Naive B cell (primary cell): ENCODE results near the gene RAP1GAP. TPM values are rescaled to one million over a fixed set of nuclear protein-coding genes. Genes with fewer than 3 reads are reported as not detected.
A peak's percentile ranks its signal among the peaks of the same experiment; 100 is the strongest.

Source experiments
- ATAC-seq, 2 donors: fragments of 150-1000 bp; cut with Tn5 transposase; 2 replicates each; pipeline ENCODE4 v1.10.0; 2021; ENCODE audit warnings: low read depth in 2 of 2, mild to moderate bottlenecking in 2 of 2, moderate library complexity in 2 of 2
- DNase-seq: peaks from one replicate; pipeline ENCODE4 v3.0.0; 2022
- H3K27ac Mint-ChIP-seq, 6 donors: one replicate each; pipeline ENCODE4 v1.8.0; 2020 to 2022; ENCODE audit warnings: mild to moderate bottlenecking in 6 of 6, mixed read lengths in 6 of 6, moderate library complexity in 5 of 6, inconsistent platforms in 2 of 6
- H3K27me3 Mint-ChIP-seq, 3 donors: one replicate each; pipeline ENCODE4 v1.8.0; 2021 to 2022; ENCODE audit warnings: mixed read lengths in 3 of 3, mild to moderate bottlenecking in 1 of 3
- H3K36me3 Mint-ChIP-seq, 2 donors: one replicate each; pipeline ENCODE4 v1.8.0; 2020 to 2022; ENCODE audit warnings: mixed read lengths in 2 of 2, inconsistent platforms in 1 of 2, mild to moderate bottlenecking in 1 of 2
- H3K4me1 Mint-ChIP-seq, 3 donors: one replicate each; pipeline ENCODE4 v1.8.0; 2020 to 2022; ENCODE audit warnings: mixed read lengths in 3 of 3, inconsistent platforms in 1 of 3, mild to moderate bottlenecking in 1 of 3, moderate library complexity in 1 of 3
- H3K4me3 Mint-ChIP-seq, 8 donors: one replicate each; pipeline ENCODE4 v1.8.0; 2020 to 2022; ENCODE audit warnings: mild to moderate bottlenecking in 8 of 8, mixed read lengths in 8 of 8, moderate library complexity in 8 of 8, inconsistent platforms in 2 of 8
- H3K9me3 Mint-ChIP-seq, 7 donors: one replicate each; pipeline ENCODE4 v1.8.0; 2020 to 2022; ENCODE audit warnings: mixed read lengths in 7 of 7, mild to moderate bottlenecking in 5 of 7, inconsistent platforms in 2 of 7, moderate library complexity in 1 of 7
- polyA plus RNA-seq, 6 donors: library from polyadenylated mRNA; unstranded; fragments of 300-500 nt; fragmentation: Illumina TruSeq; gene quantifications; one replicate each; pipeline ENCODE4 v1.2.3, GENCODE V29; 2021; ENCODE audit warnings: low read depth in 6 of 6

RAP1GAP gene
- polyA plus RNA-seq, 6 donors from 2014 or later = not detected

DNA sequence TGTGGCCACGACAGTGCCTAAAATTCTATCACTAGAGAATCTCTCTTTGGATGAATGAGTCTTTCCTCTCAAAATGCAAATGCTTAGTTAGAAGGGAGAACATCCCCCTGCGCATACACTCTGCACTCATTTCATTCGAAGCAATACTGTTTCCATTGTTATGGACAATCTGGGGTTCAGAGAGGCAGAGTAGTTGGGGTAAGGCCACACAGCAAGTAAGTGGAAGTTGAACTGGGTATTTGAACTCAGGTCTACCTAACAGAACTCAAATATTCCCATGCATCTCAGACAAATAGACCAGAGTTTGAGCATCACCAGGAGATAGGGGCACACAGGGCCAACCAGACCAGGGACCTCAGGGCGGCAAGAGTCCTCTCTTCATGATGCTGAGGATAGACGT lies 25.5 kb downstream of the RAP1GAP start:
- no peak overlapping the region for H3K27ac Mint-ChIP-seq
- H3K9me3 Mint-ChIP-seq = peaks cover 0 to 3% (median 0%) of the 10 kb centered on the region in 7 donors
- DNase-seq (no peak), ATAC-seq (no peak)
- H3K27me3 Mint-ChIP-seq = peaks cover 30 to 81% (median 59%) of the 10 kb centered on the region in 3 donors
- no peak overlapping the region for H3K4me3 Mint-ChIP-seq
- peaks cover 0 to 5% (median 0%) of the 10 kb centered on the region in 3 donors for H3K4me1 Mint-ChIP-seq
- peaks cover 0 to 18% of the 10 kb centered on the region in 2 donors for H3K36me3 Mint-ChIP-seq

DNA sequence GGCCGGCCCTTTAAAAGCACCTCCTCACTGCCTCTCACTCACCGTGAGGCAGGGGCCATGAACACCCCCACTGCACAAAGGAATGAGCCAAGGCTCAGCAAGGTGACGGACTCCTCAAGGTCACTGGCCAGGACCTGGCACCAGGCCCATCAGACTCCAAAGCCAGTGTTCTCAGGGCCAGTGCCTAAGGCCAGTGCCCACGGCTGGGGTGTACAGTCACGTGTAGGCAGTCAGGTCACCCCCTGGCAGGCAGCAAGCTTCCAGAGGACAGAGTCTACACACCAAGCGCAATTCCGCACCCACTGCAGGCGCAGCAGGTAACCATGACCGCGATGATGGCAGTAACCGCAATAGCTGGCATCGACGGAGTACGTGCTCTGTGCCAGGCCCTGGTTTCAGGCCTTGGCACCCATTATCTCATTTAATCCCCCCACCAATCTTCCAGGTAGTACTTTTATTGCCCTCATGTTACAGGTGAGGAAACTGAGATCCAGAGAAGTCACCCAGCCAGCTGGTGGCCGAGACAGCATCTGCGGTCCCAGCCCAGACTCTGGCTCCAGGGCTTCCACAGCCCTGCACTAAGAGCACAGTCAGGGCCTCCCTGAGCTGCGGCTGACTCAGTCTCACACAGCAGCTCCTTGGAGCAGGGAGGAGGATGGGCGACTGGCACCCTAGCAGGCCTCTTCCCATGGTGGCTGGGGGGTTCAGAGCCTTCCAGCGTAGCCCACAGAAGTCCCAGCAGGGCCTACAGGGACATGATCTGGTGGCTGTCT lies 27.0 kb downstream of the RAP1GAP start:
- Mint-ChIP-seq H3K4me1 (peaks cover 0 to 10% (median 0%) of the 10 kb centered on the region in 3 donors), H3K27ac (no peak overlapping the region), H3K27me3 (peaks cover 24 to 66% (median 44%) of the 10 kb centered on the region in 3 donors), H3K9me3 (no peaks in the 10 kb centered on the region), H3K36me3 (peaks cover 0 to 18% of the 10 kb centered on the region in 2 donors), H3K4me3 (no peak overlapping the region)
- DNase-seq (no peak), ATAC-seq (no peak)

DNA sequence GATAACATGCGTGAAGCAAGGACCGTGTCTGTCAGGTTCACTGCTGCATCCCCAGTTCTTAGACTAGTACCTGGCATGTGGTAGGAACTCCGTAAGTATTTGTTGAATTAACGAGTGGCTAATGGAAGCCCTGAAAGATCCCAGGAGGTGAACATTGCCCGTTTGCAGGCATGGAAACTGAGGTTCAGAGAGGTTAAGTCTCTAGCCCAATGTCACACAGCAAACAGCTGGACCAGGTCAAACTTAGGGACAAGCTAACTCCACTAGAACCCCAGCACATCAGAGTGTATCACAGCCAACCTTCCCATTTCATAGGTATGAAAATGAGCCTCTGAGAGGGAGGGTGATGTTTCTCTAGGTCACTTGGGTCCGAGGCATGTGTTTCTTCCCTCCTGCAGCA lies 27.6 kb downstream of the RAP1GAP start:
- H3K4me1 Mint-ChIP-seq = peaks cover 0 to 10% (median 0%) of the 10 kb centered on the region in 3 donors
- no peak overlapping the region for H3K4me3 Mint-ChIP-seq
- no peaks in the 10 kb centered on the region for H3K9me3 Mint-ChIP-seq
- peaks cover 0 to 14% of the 10 kb centered on the region in 2 donors for H3K36me3 Mint-ChIP-seq
- no peak for ATAC-seq
- H3K27me3 Mint-ChIP-seq = peaks cover 19 to 62% (median 38%) of the 10 kb centered on the region in 3 donors
- no peak overlapping the region for H3K27ac Mint-ChIP-seq
- no peak for DNase-seq

DNA sequence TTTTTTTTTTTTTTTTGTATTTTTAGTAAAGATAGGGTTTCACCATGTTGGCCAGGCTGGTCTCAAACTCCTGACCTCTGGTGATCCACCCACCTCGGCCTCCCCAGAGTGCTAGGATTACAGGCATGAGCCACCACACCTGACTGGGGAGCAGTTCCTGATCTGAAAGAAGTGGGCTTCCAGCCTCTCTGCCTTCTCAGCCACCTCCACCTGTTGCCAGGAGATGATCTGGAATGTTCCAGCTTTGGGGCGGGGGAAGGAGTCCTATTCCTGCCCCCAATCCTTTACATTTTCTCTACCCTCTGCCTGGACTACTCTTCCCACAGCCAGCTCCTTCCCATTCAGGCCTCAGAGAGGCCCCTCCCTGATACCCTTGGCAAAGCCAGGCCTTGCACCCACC lies 28.1 kb downstream of the RAP1GAP start:
- peaks cover 16 to 62% (median 34%) of the 10 kb centered on the region in 3 donors for H3K27me3 Mint-ChIP-seq
- no peak overlapping the region for H3K4me3 Mint-ChIP-seq

DNA sequence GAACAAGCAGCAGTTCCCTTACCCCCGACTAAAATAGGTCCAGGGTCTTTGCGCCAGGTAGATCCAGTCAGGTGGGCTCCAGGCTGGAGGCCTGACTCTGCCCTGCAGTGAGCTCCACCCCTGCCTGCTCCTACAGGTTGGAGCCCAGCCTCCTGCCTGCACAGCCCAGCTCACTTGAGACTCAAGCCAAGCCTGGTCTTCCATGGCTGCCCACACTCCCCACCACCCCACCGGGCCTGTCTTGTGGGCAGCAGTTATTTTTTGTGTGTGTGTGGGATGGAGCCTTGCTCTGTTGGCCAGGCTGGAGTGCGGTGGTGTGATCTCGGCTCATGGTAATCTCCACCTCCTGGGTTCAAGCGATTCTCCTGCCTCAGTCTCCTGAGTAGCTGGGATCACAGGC lies 28.5 kb downstream of the RAP1GAP start:
- no peak overlapping the region for H3K4me3 Mint-ChIP-seq
- H3K4me1 Mint-ChIP-seq = peaks cover 0 to 10% (median 0%) of the 10 kb centered on the region in 3 donors
- ATAC-seq (no peak), DNase-seq (no peak)
- H3K36me3 Mint-ChIP-seq = peaks cover 0 to 10% of the 10 kb centered on the region in 2 donors
- H3K27ac Mint-ChIP-seq = no peak overlapping the region
- peaks cover 16 to 60% (median 31%) of the 10 kb centered on the region in 3 donors for H3K27me3 Mint-ChIP-seq
- no peaks in the 10 kb centered on the region for H3K9me3 Mint-ChIP-seq

More for the DNA sequence above, 28.1 kb downstream of the RAP1GAP start:
- Mint-ChIP-seq H3K9me3 (no peaks in the 10 kb centered on the region), H3K27ac (no peak overlapping the region), H3K4me1 (peaks cover 0 to 10% (median 0%) of the 10 kb centered on the region in 3 donors), H3K36me3 (peaks cover 0 to 10% of the 10 kb centered on the region in 2 donors)
- DNase-seq (no peak), ATAC-seq (no peak)

DNA sequence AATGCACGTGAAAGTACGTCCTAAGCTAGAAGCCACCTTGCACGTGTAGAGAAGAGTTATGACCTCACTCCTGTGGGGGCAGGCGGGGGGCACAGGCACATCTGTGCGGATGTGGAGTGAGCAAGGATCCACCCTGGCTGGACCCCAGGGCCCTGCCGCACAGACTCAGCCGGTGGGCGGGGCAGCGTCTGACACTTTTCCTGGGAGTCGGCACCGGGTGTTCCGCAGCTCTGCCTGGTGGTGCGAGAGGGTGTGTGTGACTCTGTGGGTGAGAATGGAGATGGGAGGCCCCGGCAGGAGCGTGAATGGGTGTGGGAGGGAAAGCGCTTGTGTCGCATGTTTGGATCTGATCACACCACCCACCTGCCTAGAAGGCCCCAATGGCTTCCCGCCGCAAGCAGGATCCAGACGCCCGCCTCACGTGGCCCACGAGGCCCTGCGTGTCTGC lies 29.5 kb downstream of the RAP1GAP start:
- no peaks in the 10 kb centered on the region for H3K9me3 Mint-ChIP-seq
- ATAC-seq (no peak), DNase-seq (no peak)
- peaks cover 0 to 10% (median 0%) of the 10 kb centered on the region in 3 donors for H3K4me1 Mint-ChIP-seq
- H3K4me3 Mint-ChIP-seq = no peak overlapping the region
- no peak overlapping the region for H3K27ac Mint-ChIP-seq
- H3K27me3 Mint-ChIP-seq = peaks cover 20 to 67% (median 38%) of the 10 kb centered on the region in 3 donors
- H3K36me3 Mint-ChIP-seq = peaks cover 0 to 10% of the 10 kb centered on the region in 2 donors

DNA sequence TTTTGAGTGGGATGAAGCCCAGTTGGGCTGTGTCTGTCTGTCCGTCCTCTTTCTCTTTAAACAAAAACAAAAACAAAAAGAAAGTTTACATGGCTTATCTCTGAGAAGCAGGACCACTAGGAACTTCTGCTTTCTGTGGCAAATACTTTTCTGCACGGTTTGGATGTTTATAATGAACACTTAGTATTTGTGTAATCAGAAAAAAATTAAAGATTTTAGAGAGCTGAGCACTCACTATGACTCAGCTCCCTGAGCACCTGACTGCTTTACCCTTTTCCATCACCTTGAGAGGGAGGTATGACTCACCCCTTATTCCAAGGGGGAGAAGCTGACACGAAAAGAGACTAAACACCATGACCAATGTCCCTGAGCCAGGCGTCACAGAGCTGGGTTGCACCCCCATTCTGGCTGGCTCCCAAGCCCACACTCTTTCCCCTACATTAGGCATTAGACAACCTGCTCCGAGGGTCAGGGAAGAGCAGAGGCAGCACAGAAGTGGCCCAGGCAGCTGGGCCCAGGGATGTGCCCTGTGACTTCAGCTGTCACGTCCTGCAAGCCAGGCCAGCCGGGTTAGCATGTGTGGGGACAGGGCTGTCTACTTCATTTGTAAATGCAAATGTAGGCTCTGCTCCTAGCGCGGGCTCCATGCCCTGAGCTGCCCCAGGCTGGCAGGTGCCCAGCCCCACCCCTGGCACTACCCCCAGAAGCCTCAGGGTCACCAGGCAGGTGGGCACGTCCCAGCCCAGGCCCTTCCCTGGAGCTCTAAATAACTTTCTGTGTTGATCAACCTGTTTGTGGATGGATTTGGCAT lies 30.4 kb downstream of the RAP1GAP start:
- Mint-ChIP-seq H3K36me3 (peaks cover 0 to 3% of the 10 kb centered on the region in 2 donors), H3K27ac (no peak overlapping the region), H3K27me3 (peaks cover 13 to 63% (median 32%) of the 10 kb centered on the region in 3 donors), H3K4me1 (peaks cover 0 to 10% (median 0%) of the 10 kb centered on the region in 3 donors), H3K4me3 (peak overlapping the region in 1 of 8 donors; percentile 41), H3K9me3 (no peaks in the 10 kb centered on the region)
- DNase-seq (no peak), ATAC-seq (no peak)

DNA sequence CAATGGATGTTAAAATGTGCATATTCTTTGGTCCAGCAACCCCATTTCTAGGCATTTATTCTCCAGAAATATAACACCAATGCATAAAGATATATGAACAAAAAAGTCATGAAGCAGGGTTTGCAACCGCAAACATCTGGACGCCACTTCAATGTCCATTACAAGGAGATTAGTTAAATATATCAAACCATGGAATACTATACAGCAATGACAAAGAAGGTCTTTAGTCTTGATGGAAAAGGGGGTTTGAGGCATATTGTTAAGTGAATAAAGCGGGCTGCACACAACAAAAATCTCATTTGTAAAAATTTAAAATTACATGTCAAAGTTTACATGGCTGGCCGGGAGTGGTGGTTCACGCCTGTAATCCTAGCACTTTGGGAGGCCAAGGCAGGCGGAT lies 31.6 kb downstream of the RAP1GAP start:
- no peak overlapping the region for H3K27ac Mint-ChIP-seq
- no peak for DNase-seq
- H3K27me3 Mint-ChIP-seq = peaks cover 4 to 61% (median 33%) of the 10 kb centered on the region in 3 donors
- H3K4me1 Mint-ChIP-seq = peaks cover 0 to 10% (median 0%) of the 10 kb centered on the region in 3 donors
- no peaks in the 10 kb centered on the region for H3K36me3 Mint-ChIP-seq
- H3K4me3 Mint-ChIP-seq = no peak overlapping the region
- no peak for ATAC-seq
- H3K9me3 Mint-ChIP-seq = no peaks in the 10 kb centered on the region

DNA sequence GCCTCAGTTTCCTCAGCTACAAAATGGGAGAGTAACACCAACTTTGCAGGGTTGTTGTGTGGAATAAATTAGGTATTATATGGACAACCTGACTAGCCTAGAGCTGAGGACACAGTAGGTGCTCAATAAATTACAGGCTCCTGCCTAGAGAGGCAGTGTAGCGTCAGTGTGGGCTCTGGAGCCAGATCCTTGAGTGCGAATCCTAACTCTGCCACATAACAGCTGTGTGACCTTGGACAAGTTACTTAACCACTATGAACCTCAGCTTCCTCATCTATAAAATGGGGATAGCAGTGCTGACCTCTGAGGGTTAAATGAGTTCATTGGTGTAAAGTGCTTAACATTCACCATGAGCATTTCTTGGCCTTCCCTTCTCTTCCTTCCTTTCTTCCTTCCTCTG lies 33.1 kb downstream of the RAP1GAP start:
- H3K4me1 Mint-ChIP-seq = peaks cover 0 to 10% (median 0%) of the 10 kb centered on the region in 3 donors
- H3K27ac Mint-ChIP-seq = no peak overlapping the region
- no peaks in the 10 kb centered on the region for H3K9me3 Mint-ChIP-seq
- peaks cover 4 to 59% (median 46%) of the 10 kb centered on the region in 3 donors for H3K27me3 Mint-ChIP-seq
- no peaks in the 10 kb centered on the region for H3K36me3 Mint-ChIP-seq
- DNase-seq = no peak
- peak overlapping the region in 1 of 8 donors; percentile 42 for H3K4me3 Mint-ChIP-seq
- ATAC-seq = no peak

DNA sequence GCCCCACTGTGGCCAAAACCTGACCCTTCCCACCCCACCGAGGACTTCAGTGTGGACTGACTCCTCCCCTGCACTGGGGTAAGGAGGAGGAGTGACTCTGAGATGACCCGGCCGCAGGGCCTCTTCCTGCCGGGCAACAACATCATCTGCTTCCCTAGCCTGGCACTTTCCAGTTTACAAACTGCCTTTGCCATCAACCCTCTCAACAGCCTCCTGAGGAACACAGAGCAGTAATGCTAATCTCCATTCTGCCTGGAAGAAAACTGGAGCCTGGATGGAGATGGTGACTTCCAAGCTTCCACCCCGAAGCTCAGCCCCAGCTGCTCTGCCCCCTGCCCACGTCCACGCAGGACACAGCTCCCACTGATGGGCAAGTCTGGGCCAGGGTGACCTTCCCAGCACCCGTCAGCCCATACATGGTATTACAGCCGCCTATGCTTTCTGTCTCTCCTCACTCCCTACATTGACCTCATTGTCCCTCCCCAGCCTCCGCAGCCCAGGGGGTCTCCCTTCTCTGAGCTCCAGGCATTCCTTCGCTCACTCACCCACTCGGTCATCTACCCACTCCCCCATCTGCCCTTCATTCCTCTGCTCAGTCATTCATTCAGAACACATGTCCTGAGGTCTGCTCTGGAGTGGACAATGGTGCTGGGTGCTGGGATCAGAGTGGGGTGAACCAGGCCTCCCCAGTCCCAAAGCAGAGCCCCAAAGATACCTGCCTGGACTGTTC lies 34.2 kb downstream of the RAP1GAP start:
- no peak for DNase-seq
- no peak for ATAC-seq
- peaks cover 0 to 10% (median 0%) of the 10 kb centered on the region in 3 donors for H3K4me1 Mint-ChIP-seq
- peaks cover 6 to 58% (median 48%) of the 10 kb centered on the region in 3 donors for H3K27me3 Mint-ChIP-seq
- no peaks in the 10 kb centered on the region for H3K9me3 Mint-ChIP-seq
- H3K36me3 Mint-ChIP-seq = no peaks in the 10 kb centered on the region
- H3K27ac Mint-ChIP-seq = no peak overlapping the region
- H3K4me3 Mint-ChIP-seq = no peak overlapping the region

DNA sequence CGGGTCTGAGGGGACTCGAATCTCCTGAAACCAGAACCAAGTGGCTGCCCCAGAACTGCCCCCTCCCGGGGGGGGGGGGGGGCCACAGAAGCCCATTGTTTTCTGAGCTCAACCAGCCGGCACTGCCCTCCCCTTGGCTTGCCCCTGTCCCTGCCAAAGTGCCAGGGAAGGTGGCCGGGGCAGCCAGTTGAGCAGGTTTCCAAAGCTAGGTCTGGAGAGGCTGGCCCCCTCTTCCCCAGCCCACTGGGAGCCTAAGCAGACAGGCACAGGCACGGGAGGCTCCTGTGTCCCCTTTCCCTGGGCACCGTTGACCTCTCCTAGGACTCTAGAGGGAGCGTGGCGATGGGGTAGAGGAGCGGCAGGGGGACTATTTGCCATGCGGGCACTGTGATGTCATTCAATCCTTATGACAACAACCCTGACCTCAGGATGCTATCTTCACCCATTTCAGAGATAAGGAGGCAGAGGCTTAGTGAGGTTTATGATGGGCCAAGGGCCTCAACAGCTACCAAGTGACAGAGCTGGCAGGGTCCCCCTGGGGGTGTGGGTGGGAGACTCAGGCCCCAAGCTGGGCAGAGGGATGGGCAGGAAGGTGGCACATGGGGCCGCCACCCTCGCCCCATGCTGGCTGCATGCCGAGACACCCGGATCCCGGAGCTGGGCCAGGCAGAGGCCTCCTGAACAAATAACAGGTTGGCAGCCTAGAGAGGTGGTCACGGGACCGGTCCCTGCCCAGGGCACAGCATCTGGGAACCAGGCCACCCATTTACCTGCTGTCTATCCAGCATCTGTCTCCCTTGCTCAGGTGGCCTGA lies 35.0 kb downstream of the RAP1GAP start:
- peaks cover 0 to 10% (median 0%) of the 10 kb centered on the region in 3 donors for H3K4me1 Mint-ChIP-seq
- H3K27me3 Mint-ChIP-seq = peaks cover 10 to 56% (median 54%) of the 10 kb centered on the region in 3 donors
- DNase-seq (no peak), ATAC-seq (no peak)
- no peaks in the 10 kb centered on the region for H3K9me3 Mint-ChIP-seq
- H3K4me3 Mint-ChIP-seq = no peak overlapping the region
- H3K36me3 Mint-ChIP-seq = no peaks in the 10 kb centered on the region
- H3K27ac Mint-ChIP-seq = no peak overlapping the region

DNA sequence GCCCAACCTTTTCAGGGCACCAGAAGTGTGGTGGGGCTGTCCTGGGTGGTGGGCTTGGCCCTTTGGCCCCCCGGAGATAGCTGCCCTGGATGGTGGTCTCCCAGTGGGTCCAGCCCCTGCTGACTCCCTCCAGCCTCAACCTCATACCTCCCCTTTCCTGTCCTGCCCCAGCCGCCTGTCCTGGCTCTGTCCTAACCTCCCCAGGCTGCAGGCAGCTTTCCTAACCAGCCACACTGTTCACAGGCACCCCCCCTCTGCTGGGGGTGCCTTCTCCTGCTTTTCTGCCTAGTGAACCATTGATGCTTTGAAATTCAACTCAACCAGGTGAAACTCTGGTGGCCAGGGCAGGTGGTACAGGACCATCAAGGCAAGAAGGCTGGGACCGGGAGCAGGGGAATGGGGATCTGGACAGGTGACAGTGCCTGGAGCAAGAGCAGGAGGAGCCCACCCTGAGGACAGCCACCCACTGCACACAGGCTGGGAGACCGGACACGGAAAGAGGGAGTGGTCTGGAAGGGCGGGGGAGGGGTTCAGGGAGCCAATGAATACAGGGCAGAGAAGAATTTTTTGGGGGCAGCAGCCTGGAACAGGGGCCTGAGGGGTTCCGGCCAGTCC lies 35.9 kb downstream of the RAP1GAP start:
- ATAC-seq (no peak), DNase-seq (no peak)
- H3K9me3 Mint-ChIP-seq = no peaks in the 10 kb centered on the region
- H3K36me3 Mint-ChIP-seq = no peaks in the 10 kb centered on the region
- H3K27ac Mint-ChIP-seq = no peak overlapping the region
- no peak overlapping the region for H3K4me3 Mint-ChIP-seq
- peaks cover 10 to 57% (median 57%) of the 10 kb centered on the region in 3 donors for H3K27me3 Mint-ChIP-seq
- peaks cover 0 to 3% (median 0%) of the 10 kb centered on the region in 3 donors for H3K4me1 Mint-ChIP-seq
